Activated T-cell treated with anti-CD3 and anti-CD28 coated beads for 24 hours (primary cell): ENCODE results near the gene LYPD6.
"Not testable (repeated sequence)": the region's sequence is repeated elsewhere in the genome, so short reads cannot be mapped to it uniquely, and the experiment has no call there.

ENCODE experiments used
- DNase-seq: peaks from one replicate; pipeline ENCODE4 v3.0.0-alpha.2; 2020; ENCODE audit warnings: low read depth

Gene LYPD6

GRCh38 chr2:149451417-149452165 lies 121.2 kb downstream of the LYPD6 start:
- DNase-seq = no peak

DNA sequence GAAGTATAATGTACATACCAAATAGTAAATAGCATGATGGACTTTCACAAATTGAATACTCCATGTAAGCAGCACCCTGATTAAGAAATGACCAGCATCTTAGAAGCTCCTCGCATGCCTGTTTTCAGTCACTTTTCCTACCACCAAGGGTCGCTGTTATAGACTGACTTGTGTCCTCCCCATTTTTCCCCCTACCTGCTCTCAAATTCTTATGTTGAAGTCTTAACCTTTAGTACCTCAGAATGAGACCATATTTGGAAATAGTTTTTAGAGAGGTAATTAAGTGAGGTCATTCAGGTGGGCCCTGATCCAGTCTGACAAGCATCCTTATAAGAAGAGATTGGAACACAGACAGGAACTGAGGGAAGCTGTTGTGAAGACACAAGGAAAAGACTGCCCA lies 125.9 kb downstream of the LYPD6 start:
- DNase-seq = no peak

DNA sequence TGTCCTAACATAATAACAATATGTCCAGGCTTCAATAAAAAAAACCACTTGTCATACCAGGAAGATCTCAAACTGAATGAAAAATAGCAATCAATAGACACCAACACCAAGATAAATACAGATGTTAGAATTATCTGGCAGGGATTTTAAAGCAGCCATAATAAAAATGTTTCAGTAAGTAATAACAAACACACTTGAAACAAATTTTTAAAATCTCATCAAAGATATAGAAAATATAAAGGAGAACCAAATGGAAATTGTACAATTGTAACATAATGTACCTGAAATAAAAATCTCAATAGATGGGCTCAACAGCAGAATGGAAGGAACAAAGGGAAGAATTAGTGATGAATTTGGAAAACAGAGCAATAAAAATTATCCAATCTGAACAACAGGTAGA lies 128.1 kb downstream of the LYPD6 start:
- DNase-seq = no peak

DNA sequence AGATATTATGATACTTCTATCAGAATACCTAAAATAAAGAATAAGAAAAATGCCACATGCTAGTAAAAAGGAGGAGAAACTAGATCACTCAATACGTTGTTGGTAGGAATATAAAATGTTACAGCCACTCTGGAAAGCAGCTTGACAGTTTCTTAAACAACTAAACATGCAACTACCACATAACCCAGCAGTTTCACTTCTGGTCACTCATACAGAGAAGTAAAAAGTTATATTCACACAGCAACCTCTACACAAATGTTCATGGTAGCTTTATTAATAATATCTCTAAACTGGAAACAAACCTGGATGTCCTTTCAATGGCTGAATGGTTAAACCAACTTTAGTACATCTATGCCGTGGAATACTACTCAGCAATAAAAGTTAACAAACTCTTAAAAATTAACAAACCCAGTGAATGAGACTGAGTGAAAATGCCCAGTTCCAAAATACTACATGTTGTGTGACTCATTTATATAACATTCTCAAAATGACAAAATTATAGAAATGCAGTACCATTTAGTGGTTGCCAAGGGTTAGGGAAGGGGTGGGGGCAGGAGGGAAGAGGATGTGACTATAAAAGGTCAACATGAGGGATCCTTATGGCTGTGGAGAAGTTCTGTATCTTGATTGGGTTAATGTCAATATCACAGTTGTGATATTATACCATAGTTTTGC lies 133.1 kb downstream of the LYPD6 start:
- no peak for DNase-seq

DNA sequence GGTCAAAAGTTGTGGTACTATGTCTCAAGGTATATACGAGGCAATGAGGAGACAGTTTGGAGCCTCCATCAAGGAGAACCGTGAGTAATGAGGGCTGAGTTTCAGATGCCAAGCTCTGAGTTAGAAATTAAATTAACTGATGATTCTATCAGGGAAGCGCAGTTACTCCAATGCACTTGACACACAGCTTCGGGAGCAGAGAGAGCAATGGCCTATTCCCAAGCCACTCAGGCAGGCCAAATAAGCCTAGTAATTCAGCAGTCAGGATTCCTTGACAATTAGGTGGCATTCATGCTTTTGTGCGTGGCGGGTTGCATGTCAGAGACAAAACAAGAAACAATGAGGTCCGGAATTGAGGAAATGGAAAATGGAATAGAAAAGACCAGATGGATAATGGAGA lies 134.0 kb downstream of the LYPD6 start:
- no peak for DNase-seq

DNA sequence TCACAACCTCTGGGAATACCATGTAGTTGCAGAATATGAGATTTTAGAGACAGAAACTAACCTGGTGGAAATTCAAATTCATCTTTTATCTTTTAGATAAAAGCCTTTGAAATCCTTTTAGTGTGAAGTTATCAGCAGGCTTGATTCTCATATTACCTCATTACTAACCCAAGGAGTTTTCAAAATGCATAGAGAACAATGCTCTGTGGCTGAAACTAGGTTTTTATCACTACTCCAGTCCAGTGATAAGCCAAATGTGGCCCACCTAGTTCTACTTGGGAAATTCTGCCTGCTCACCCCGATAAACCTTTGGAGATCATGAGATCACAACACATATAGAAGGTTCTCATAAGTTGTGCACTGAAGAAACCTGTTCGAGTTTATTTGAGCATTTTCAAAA lies 135.5 kb downstream of the LYPD6 start:
- DNase-seq = no peak

DNA sequence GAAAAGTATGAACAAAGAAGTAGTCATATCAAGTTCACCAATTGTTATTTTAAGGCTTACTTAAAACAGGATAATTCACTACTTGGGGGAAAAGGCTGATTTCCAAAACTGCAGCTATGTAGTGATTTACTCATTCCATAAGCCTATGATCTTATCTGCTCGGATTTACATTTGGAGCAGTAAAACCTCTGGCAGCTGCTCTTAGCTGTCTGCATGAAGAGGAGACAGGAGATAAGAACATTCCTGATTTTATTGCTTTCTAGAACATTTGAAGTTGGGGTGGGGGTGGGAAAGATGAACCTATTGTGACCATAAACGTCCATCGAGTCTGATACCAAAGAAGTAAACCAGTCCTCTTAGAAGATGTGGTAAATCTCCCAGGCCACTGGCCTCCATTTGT lies 136.2 kb downstream of the LYPD6 start:
- DNase-seq = no peak

GRCh38 chr2:149467436-149467835 lies 137.0 kb downstream of the LYPD6 start:
- DNase-seq = no peak

DNA sequence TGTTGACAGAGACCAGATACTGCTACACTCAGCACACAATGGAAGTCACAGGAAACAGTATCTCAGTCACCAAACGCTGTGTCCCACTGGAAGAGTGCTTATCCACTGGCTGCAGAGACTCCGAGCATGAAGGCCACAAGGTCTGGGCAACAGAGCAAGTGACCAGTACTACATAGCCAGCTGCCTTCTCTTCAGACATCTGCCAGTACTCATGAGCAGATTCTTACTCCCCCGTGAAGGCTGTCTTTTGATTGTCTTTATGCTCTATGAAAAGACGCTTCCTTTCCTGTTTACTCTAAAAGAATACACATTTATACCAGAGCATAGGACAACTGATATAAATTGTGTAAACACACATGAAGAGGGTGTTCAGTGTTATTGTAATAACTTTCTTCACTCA lies 138.2 kb downstream of the LYPD6 start:
- DNase-seq = no peak

GRCh38 chr2:149470046-149470445 lies 139.7 kb downstream of the LYPD6 start:
- DNase-seq = no peak

GRCh38 chr2:149472413-149472812 lies 142.0 kb downstream of the LYPD6 start:
- no peak for DNase-seq

- DNase-seq = no peak
Measured at GRCh38 chr2:149473068-149473467, 142.7 kb downstream of the LYPD6 start.

- no peak for DNase-seq
Measured at GRCh38 chr2:149473521-149473920, 143.1 kb downstream of the LYPD6 start.

GRCh38 chr2:149483004-149483605 lies 152.7 kb downstream of the LYPD6 start:
- no peak for DNase-seq

DNA sequence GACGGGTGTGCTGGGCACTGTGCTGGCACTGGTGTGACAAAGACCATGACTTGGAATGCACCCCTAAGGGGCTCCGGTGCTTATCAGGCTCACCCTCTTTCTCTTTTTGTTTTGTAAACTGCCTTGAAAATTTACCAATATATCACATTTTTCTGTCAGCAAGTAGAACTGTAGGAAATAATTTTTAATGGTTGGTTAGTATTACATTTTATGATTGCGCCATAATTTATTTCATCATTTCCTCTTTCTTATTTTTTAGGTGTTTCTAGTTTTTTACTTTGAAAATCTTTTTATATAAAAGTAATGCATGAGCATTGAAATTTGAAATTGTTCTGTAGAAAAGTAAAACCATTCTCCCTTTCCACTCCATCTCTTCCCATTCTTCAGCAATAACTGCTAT lies 156.3 kb downstream of the LYPD6 start:
- no peak for DNase-seq

DNA sequence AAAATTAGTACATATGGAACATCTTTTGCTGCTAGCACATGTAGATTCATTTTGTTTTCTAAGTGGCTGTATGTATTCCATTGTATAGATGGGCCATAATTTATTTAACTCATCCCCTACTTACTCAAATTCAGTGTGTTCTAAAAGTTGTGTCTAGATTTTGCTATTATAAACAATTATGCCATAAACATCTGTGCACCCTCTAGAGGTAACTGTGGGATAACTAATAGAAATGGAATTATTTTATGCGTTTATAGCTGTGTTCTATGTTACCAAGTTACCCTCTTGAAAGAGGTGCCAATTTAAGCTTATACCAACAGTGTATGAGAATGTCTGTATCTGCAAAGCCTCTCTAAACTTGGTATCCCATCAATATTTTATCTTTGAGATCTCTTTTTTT lies 156.8 kb downstream of the LYPD6 start:
- DNase-seq = no peak

GRCh38 chr2:149488706-149489440 lies 158.5 kb downstream of the LYPD6 start:
- no peak for DNase-seq

- DNase-seq = no peak
Measured at GRCh38 chr2:149489452-149489851, 159.1 kb downstream of the LYPD6 start.

DNA sequence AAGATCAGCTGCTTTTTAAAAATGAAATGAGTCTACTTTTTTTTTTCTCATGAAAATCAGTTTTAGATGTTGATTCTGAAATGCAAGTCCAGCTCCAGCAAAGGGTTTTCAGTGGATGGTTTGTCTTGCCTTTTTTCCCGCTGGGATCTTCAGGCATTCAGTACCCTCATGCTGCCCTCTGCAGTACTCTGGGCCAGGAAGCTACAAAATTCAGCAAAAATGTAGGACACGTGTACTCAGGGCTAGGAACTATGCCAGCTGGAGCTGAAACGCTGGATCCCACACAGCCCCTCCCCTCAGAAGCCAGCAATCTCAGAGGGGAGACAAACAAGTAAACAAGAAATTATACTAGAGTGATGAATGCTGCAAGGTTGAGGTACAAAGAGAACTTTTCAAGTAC lies 159.9 kb downstream of the LYPD6 start:
- DNase-seq = no peak

- DNase-seq = no peak
Measured at GRCh38 chr2:149492923-149493322, 162.5 kb downstream of the LYPD6 start.

DNA sequence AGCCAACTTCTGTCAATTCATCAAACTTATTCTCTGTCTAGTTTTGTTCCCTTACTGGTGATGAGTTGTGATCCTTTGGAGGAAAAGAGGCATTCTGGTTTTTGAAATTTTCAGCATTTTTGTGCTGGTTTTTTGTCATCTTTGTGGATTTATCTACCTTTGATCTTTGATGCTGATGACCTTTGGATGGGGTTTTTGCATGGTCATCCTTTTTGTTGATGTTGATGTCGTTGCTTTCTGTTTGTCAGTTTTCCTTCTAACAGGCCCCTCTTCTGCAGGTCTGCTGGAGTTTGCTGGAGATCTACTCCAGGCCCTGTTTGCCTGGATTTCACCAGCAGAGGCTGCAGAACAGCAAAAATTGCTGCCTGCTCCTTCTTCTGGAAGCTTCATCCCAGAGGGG lies 168.8 kb downstream of the LYPD6 start:
- not testable (repeated sequence) for DNase-seq

- not testable (repeated sequence) for DNase-seq
Measured at GRCh38 chr2:149506808-149507207, 176.4 kb downstream of the LYPD6 start.

DNA sequence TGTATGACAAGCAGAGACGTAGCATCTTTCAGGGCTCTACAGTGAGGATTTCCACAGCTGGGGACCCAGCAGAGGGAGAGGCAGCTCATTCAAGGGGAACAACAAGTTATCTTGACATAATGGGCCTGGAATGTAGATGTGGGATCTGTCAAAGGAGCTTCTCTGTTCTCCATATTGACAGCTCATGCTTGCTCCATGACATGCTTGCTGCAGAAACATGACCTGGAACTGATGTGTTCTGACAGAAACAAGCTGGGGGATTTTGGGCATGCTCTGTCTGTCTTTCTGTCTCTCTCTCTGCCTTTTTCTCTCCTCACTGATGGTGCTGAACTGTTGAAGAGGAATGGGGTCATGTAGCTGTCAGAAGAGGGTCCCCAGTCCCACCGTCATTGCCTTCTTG lies 177.6 kb downstream of the LYPD6 start:
- DNase-seq = no peak
